Activated naive CD4-positive, alpha-beta T cell treated with anti-CD3 and anti-CD28 coated beads, Interleukin-2, amount 50 U/mL, for 24 hours (primary cell): ENCODE results near the gene KRT28.

Experiments
- H3K27ac Mint-ChIP-seq: one replicate; pipeline ENCODE4 v1.8.0; 2021; ENCODE audit warnings: mild to moderate bottlenecking, mixed read lengths
- H3K27me3 Mint-ChIP-seq: one replicate; pipeline ENCODE4 v1.8.0; 2021; ENCODE audit warnings: mixed read lengths
- H3K36me3 Mint-ChIP-seq: one replicate; pipeline ENCODE4 v1.8.0; 2021; ENCODE audit warnings: mixed read lengths
- H3K4me1 Mint-ChIP-seq: one replicate; pipeline ENCODE4 v1.8.0; 2021; ENCODE audit warnings: mixed read lengths
- H3K4me3 Mint-ChIP-seq: one replicate; pipeline ENCODE4 v1.8.0; 2021; ENCODE audit warnings: mild to moderate bottlenecking, mixed read lengths
- H3K9me3 Mint-ChIP-seq: one replicate; pipeline ENCODE4 v1.8.0; 2021; ENCODE audit warnings: mixed read lengths

KRT28 gene

GRCh38 chr17:40809721-40810421 is 10.1 kb upstream of the KRT28 start:
- H3K4me3 Mint-ChIP-seq = no peak overlapping the region
- peaks cover 2% of the 10 kb centered on the region for H3K36me3 Mint-ChIP-seq
- H3K27me3 Mint-ChIP-seq = peaks cover 55% of the 10 kb centered on the region
- H3K4me1 Mint-ChIP-seq = no peaks in the 10 kb centered on the region
- no peak overlapping the region for H3K27ac Mint-ChIP-seq
- H3K9me3 Mint-ChIP-seq = no peaks in the 10 kb centered on the region

- Mint-ChIP-seq H3K4me1 (peaks cover 3% of the 10 kb centered on the region), H3K9me3 (no peaks in the 10 kb centered on the region), H3K27ac (peak overlapping the region; percentile 46), H3K4me3 (no peak overlapping the region), H3K36me3 (no peaks in the 10 kb centered on the region), H3K27me3 (peaks cover 36% of the 10 kb centered on the region)
Measured at GRCh38 chr17:40806131-40806530, 6.4 kb upstream of the KRT28 start.

- H3K27ac Mint-ChIP-seq = peak overlapping the region; percentile 20
- peaks cover 25% of the 10 kb centered on the region for H3K27me3 Mint-ChIP-seq
- no peaks in the 10 kb centered on the region for H3K36me3 Mint-ChIP-seq
- H3K9me3 Mint-ChIP-seq = no peaks in the 10 kb centered on the region
- no peak overlapping the region for H3K4me3 Mint-ChIP-seq
- H3K4me1 Mint-ChIP-seq = peaks cover 3% of the 10 kb centered on the region
Measured at GRCh38 chr17:40803617-40804082, 3.9 kb upstream of the KRT28 start.

GRCh38 chr17:40801157-40801556 is 1.4 kb upstream of the KRT28 start:
- Mint-ChIP-seq H3K9me3 (no peaks in the 10 kb centered on the region), H3K27me3 (peaks cover 19% of the 10 kb centered on the region), H3K27ac (no peak overlapping the region), H3K4me3 (no peak overlapping the region), H3K4me1 (peaks cover 3% of the 10 kb centered on the region), H3K36me3 (no peaks in the 10 kb centered on the region)

GRCh38 chr17:40800381-40800780 is 622 bp upstream of the KRT28 start:
- H3K9me3 Mint-ChIP-seq = no peaks in the 10 kb centered on the region
- H3K4me1 Mint-ChIP-seq = peaks cover 3% of the 10 kb centered on the region

GRCh38 chr17:40796846-40797245 is 2.9 kb downstream of the KRT28 start:
- peaks cover 1% of the 10 kb centered on the region for H3K36me3 Mint-ChIP-seq
- no peak overlapping the region for H3K4me3 Mint-ChIP-seq
- no peaks in the 10 kb centered on the region for H3K9me3 Mint-ChIP-seq
- H3K4me1 Mint-ChIP-seq = no peaks in the 10 kb centered on the region
- H3K27ac Mint-ChIP-seq = no peak overlapping the region
- H3K27me3 Mint-ChIP-seq = peaks cover 19% of the 10 kb centered on the region

More at GRCh38 chr17:40800381-40800780, 622 bp upstream of the KRT28 start:
- Mint-ChIP-seq H3K4me3 (no peak overlapping the region), H3K27ac (no peak overlapping the region), H3K27me3 (peaks cover 23% of the 10 kb centered on the region), H3K36me3 (peaks cover 1% of the 10 kb centered on the region)

- peaks cover 1% of the 10 kb centered on the region for H3K36me3 Mint-ChIP-seq
Measured at GRCh38 chr17:40795019-40795667, 4.6 kb downstream of the KRT28 start.

GRCh38 chr17:40794466-40794865 is 5.3 kb downstream of the KRT28 start:
- Mint-ChIP-seq H3K27me3 (peaks cover 17% of the 10 kb centered on the region), H3K4me3 (no peak overlapping the region), H3K9me3 (no peaks in the 10 kb centered on the region), H3K36me3 (peaks cover 1% of the 10 kb centered on the region), H3K4me1 (no peaks in the 10 kb centered on the region), H3K27ac (no peak overlapping the region)

More at GRCh38 chr17:40795019-40795667, 4.6 kb downstream of the KRT28 start:
- no peaks in the 10 kb centered on the region for H3K4me1 Mint-ChIP-seq
- H3K27me3 Mint-ChIP-seq = peaks cover 19% of the 10 kb centered on the region
- H3K27ac Mint-ChIP-seq = no peak overlapping the region
- H3K9me3 Mint-ChIP-seq = no peaks in the 10 kb centered on the region
- H3K4me3 Mint-ChIP-seq = no peak overlapping the region

- Mint-ChIP-seq H3K36me3 (peaks cover 1% of the 10 kb centered on the region), H3K4me3 (no peak overlapping the region), H3K4me1 (no peaks in the 10 kb centered on the region), H3K27ac (no peak overlapping the region), H3K27me3 (peaks cover 15% of the 10 kb centered on the region), H3K9me3 (no peaks in the 10 kb centered on the region)
Measured at GRCh38 chr17:40793832-40794231, 5.9 kb downstream of the KRT28 start.

GRCh38 chr17:40791787-40792436 is 7.8 kb downstream of the KRT28 start:
- Mint-ChIP-seq H3K27me3 (peaks cover 15% of the 10 kb centered on the region), H3K27ac (no peak overlapping the region), H3K4me3 (no peak overlapping the region), H3K9me3 (no peaks in the 10 kb centered on the region), H3K4me1 (no peaks in the 10 kb centered on the region), H3K36me3 (peaks cover 1% of the 10 kb centered on the region)

- Mint-ChIP-seq H3K9me3 (no peaks in the 10 kb centered on the region), H3K27ac (no peak overlapping the region), H3K4me1 (no peaks in the 10 kb centered on the region), H3K4me3 (no peak overlapping the region), H3K36me3 (peaks cover 1% of the 10 kb centered on the region), H3K27me3 (peaks cover 11% of the 10 kb centered on the region)
Measured at GRCh38 chr17:40791111-40791510, 8.6 kb downstream of the KRT28 start.

- Mint-ChIP-seq H3K9me3 (no peaks in the 10 kb centered on the region), H3K4me3 (no peak within 1 kb of the TSS), H3K36me3 (no peaks in the 10 kb centered on the region), H3K4me1 (peaks cover 7% of the 10 kb centered on the region), H3K27ac (no peak within 1 kb of the TSS), H3K27me3 (peaks cover 27% of the 10 kb centered on the region)
Measured at GRCh38 chr17:40782450-40782849, 17.3 kb downstream of the KRT28 start, which contains the start of gene KRT27. Gene KRT27 (minus strand): TSS chr17:40782550. CDS start chr17:40782493, 57 bp downstream.

- H3K4me3 Mint-ChIP-seq = peak overlapping the region; percentile 67
- H3K27me3 Mint-ChIP-seq = peaks cover 41% of the 10 kb centered on the region
- no peak overlapping the region for H3K27ac Mint-ChIP-seq
- H3K36me3 Mint-ChIP-seq = no peaks in the 10 kb centered on the region
- H3K9me3 Mint-ChIP-seq = no peaks in the 10 kb centered on the region
- peaks cover 7% of the 10 kb centered on the region for H3K4me1 Mint-ChIP-seq
Measured at GRCh38 chr17:40779181-40779909, 20.4 kb downstream of the KRT28 start.

- peaks cover 7% of the 10 kb centered on the region for H3K4me1 Mint-ChIP-seq
Measured at GRCh38 chr17:40778461-40778860, 21.3 kb downstream of the KRT28 start.

GRCh38 chr17:40777971-40778370 is 21.8 kb downstream of the KRT28 start:
- no peak overlapping the region for H3K27ac Mint-ChIP-seq
- no peaks in the 10 kb centered on the region for H3K9me3 Mint-ChIP-seq
- H3K4me1 Mint-ChIP-seq = peaks cover 7% of the 10 kb centered on the region
- no peak overlapping the region for H3K4me3 Mint-ChIP-seq
- peaks cover 39% of the 10 kb centered on the region for H3K27me3 Mint-ChIP-seq
- no peaks in the 10 kb centered on the region for H3K36me3 Mint-ChIP-seq

More at GRCh38 chr17:40778461-40778860, 21.3 kb downstream of the KRT28 start:
- Mint-ChIP-seq H3K4me3 (no peak overlapping the region), H3K27ac (no peak overlapping the region), H3K27me3 (peaks cover 43% of the 10 kb centered on the region), H3K36me3 (no peaks in the 10 kb centered on the region), H3K9me3 (no peaks in the 10 kb centered on the region)
